ENCODE results near the gene MEGF10. TPM values are rescaled to one million over a fixed set of nuclear protein-coding genes. Genes with fewer than 3 reads are reported as not detected.

Gene MEGF10
- total RNA-seq, 2 experiments from 2014 or later, result not detected

GRCh38 chr5:127344931-127345330 lies 54.3 kb downstream of the MEGF10 start:
- no peak overlapping the region for H3K27ac Mint-ChIP-seq
- no peaks in the 10 kb centered on the region for H3K9me3 Mint-ChIP-seq
- H3K4me3 Mint-ChIP-seq, result no peak overlapping the region
- DNase-seq (no peak), ATAC-seq (ENCODE audit: low read depth) (no peak)
- H3K36me3 Mint-ChIP-seq, result no peaks in the 10 kb centered on the region
- POLR2A ChIA-PET, result no interaction called here
- peaks cover 15% of the 10 kb centered on the region for H3K27me3 Mint-ChIP-seq
- no peaks in the 10 kb centered on the region for H3K4me1 Mint-ChIP-seq

GRCh38 chr5:127351418-127351817 lies 60.8 kb downstream of the MEGF10 start:
- POLR2A ChIA-PET, result no interaction called here
- no peak for DNase-seq
- Mint-ChIP-seq H3K9me3 (no peaks in the 10 kb centered on the region), H3K4me3 (no peak overlapping the region), H3K36me3 (no peaks in the 10 kb centered on the region), H3K27me3 (peaks cover 7% of the 10 kb centered on the region), H3K4me1 (no peaks in the 10 kb centered on the region), H3K27ac (no peak overlapping the region)
- ATAC-seq (ENCODE audit: low read depth), result no peak

- DNase-seq (no peak), ATAC-seq (ENCODE audit: low read depth) (no peak)
- POLR2A ChIA-PET, result no interaction called here
These were observed 61.5 kb downstream of the MEGF10 start for GRCh38 chr5:127352068-127352467.

GRCh38 chr5:127353327-127353726 lies 62.7 kb downstream of the MEGF10 start:
- Mint-ChIP-seq H3K9me3 (no peaks in the 10 kb centered on the region), H3K27me3 (peaks cover 6% of the 10 kb centered on the region), H3K27ac (no peak overlapping the region), H3K4me1 (no peaks in the 10 kb centered on the region), H3K4me3 (no peak overlapping the region), H3K36me3 (no peaks in the 10 kb centered on the region)
- POLR2A ChIA-PET, result no interaction called here
- DNase-seq (no peak), ATAC-seq (ENCODE audit: low read depth) (no peak)

More at GRCh38 chr5:127352068-127352467, 61.5 kb downstream of the MEGF10 start:
- peaks cover 6% of the 10 kb centered on the region for H3K27me3 Mint-ChIP-seq
- H3K36me3 Mint-ChIP-seq, result no peaks in the 10 kb centered on the region
- H3K27ac Mint-ChIP-seq, result no peak overlapping the region
- H3K4me3 Mint-ChIP-seq, result no peak overlapping the region
- H3K4me1 Mint-ChIP-seq, result no peaks in the 10 kb centered on the region
- H3K9me3 Mint-ChIP-seq, result no peaks in the 10 kb centered on the region

- no peak for DNase-seq
These were observed 63.2 kb downstream of the MEGF10 start for GRCh38 chr5:127353796-127354195.

GRCh38 chr5:127355337-127355736 lies 64.7 kb downstream of the MEGF10 start:
- Mint-ChIP-seq H3K4me1 (no peaks in the 10 kb centered on the region), H3K4me3 (no peak overlapping the region), H3K27me3 (peaks cover 15% of the 10 kb centered on the region), H3K36me3 (no peaks in the 10 kb centered on the region), H3K27ac (no peak overlapping the region), H3K9me3 (no peaks in the 10 kb centered on the region)
- POLR2A ChIA-PET, result no interaction called here
- ATAC-seq (ENCODE audit: low read depth) (no peak), DNase-seq (no peak)

More at GRCh38 chr5:127353796-127354195, 63.2 kb downstream of the MEGF10 start:
- POLR2A ChIA-PET, result no interaction called here
- no peak overlapping the region for H3K27ac Mint-ChIP-seq
- ATAC-seq (ENCODE audit: low read depth), result no peak
- H3K36me3 Mint-ChIP-seq, result no peaks in the 10 kb centered on the region
- H3K4me3 Mint-ChIP-seq, result no peak overlapping the region
- peaks cover 6% of the 10 kb centered on the region for H3K27me3 Mint-ChIP-seq
- H3K4me1 Mint-ChIP-seq, result no peaks in the 10 kb centered on the region
- H3K9me3 Mint-ChIP-seq, result no peaks in the 10 kb centered on the region

- no peak for DNase-seq
- Mint-ChIP-seq H3K9me3 (no peaks in the 10 kb centered on the region), H3K27me3 (peaks cover 22% of the 10 kb centered on the region), H3K36me3 (no peaks in the 10 kb centered on the region), H3K4me3 (no peak overlapping the region), H3K4me1 (no peaks in the 10 kb centered on the region), H3K27ac (no peak overlapping the region)
- POLR2A ChIA-PET, result no interaction called here
- ATAC-seq (ENCODE audit: low read depth), result no peak
These were observed 67.7 kb downstream of the MEGF10 start for GRCh38 chr5:127358284-127358683.

GRCh38 chr5:127358740-127359139 lies 68.1 kb downstream of the MEGF10 start:
- no peaks in the 10 kb centered on the region for H3K4me1 Mint-ChIP-seq
- no peaks in the 10 kb centered on the region for H3K9me3 Mint-ChIP-seq
- no peak overlapping the region for H3K4me3 Mint-ChIP-seq
- peaks cover 22% of the 10 kb centered on the region for H3K27me3 Mint-ChIP-seq
- DNase-seq, result no peak
- no peaks in the 10 kb centered on the region for H3K36me3 Mint-ChIP-seq
- no peak for ATAC-seq (ENCODE audit: low read depth)
- no peak overlapping the region for H3K27ac Mint-ChIP-seq
- POLR2A ChIA-PET, result no interaction called here

- POLR2A ChIA-PET, result no interaction called here
- H3K27me3 Mint-ChIP-seq, result peaks cover 22% of the 10 kb centered on the region
- no peak for ATAC-seq (ENCODE audit: low read depth)
- H3K27ac Mint-ChIP-seq, result no peak overlapping the region
- no peak overlapping the region for H3K4me3 Mint-ChIP-seq
- no peaks in the 10 kb centered on the region for H3K9me3 Mint-ChIP-seq
- no peaks in the 10 kb centered on the region for H3K4me1 Mint-ChIP-seq
- DNase-seq, result no peak
- no peaks in the 10 kb centered on the region for H3K36me3 Mint-ChIP-seq
These were observed 68.9 kb downstream of the MEGF10 start for GRCh38 chr5:127359502-127359901.

GRCh38 chr5:127363403-127363802 lies 72.8 kb downstream of the MEGF10 start:
- no peak overlapping the region for H3K4me3 Mint-ChIP-seq
- no peaks in the 10 kb centered on the region for H3K4me1 Mint-ChIP-seq
- H3K27ac Mint-ChIP-seq, result no peak overlapping the region
- no peaks in the 10 kb centered on the region for H3K9me3 Mint-ChIP-seq
- peaks cover 38% of the 10 kb centered on the region for H3K27me3 Mint-ChIP-seq
- POLR2A ChIA-PET, result no interaction called here
- no peak for DNase-seq
- no peaks in the 10 kb centered on the region for H3K36me3 Mint-ChIP-seq
- no peak for ATAC-seq (ENCODE audit: low read depth)

- Mint-ChIP-seq H3K27me3 (peaks cover 22% of the 10 kb centered on the region), H3K36me3 (no peaks in the 10 kb centered on the region), H3K4me3 (no peak overlapping the region), H3K4me1 (no peaks in the 10 kb centered on the region), H3K9me3 (no peaks in the 10 kb centered on the region), H3K27ac (no peak overlapping the region)
- no peak for DNase-seq
- POLR2A ChIA-PET, result no interaction called here
- ATAC-seq (ENCODE audit: low read depth), result no peak
These were observed 76.4 kb downstream of the MEGF10 start for GRCh38 chr5:127367029-127367428.

GRCh38 chr5:127367946-127368465 lies 77.4 kb downstream of the MEGF10 start:
- Mint-ChIP-seq H3K9me3 (no peaks in the 10 kb centered on the region), H3K36me3 (no peaks in the 10 kb centered on the region), H3K27me3 (peaks cover 22% of the 10 kb centered on the region), H3K4me1 (no peaks in the 10 kb centered on the region), H3K4me3 (no peak overlapping the region), H3K27ac (no peak overlapping the region)
- DNase-seq, result no peak
- POLR2A ChIA-PET, result no interaction called here
- no peak for ATAC-seq (ENCODE audit: low read depth)

GRCh38 chr5:127369796-127370195 lies 79.2 kb downstream of the MEGF10 start:
- POLR2A ChIA-PET, result no interaction called here
- H3K4me3 Mint-ChIP-seq, result no peak overlapping the region
- no peak overlapping the region for H3K27ac Mint-ChIP-seq
- DNase-seq (no peak), ATAC-seq (ENCODE audit: low read depth) (no peak)
- no peaks in the 10 kb centered on the region for H3K4me1 Mint-ChIP-seq
- no peaks in the 10 kb centered on the region for H3K9me3 Mint-ChIP-seq
- H3K36me3 Mint-ChIP-seq, result no peaks in the 10 kb centered on the region
- H3K27me3 Mint-ChIP-seq, result peaks cover 19% of the 10 kb centered on the region

- Mint-ChIP-seq H3K27ac (no peak overlapping the region), H3K9me3 (no peaks in the 10 kb centered on the region), H3K27me3 (peaks cover 18% of the 10 kb centered on the region), H3K4me3 (no peak overlapping the region), H3K4me1 (no peaks in the 10 kb centered on the region), H3K36me3 (no peaks in the 10 kb centered on the region)
- no peak for ATAC-seq (ENCODE audit: low read depth)
- no peak for DNase-seq
- POLR2A ChIA-PET, result no interaction called here
These were observed 80.0 kb downstream of the MEGF10 start for GRCh38 chr5:127370631-127371030.
